ENCODE data around the gene VPS13D. TPM values are rescaled to one million over a fixed set of nuclear protein-coding genes. Genes with fewer than 3 reads are reported as not detected.

VPS13D gene
- total RNA-seq, 4 donors from 2014 or later = 60.9 to 91.6 (median 71.6) TPM

DNA sequence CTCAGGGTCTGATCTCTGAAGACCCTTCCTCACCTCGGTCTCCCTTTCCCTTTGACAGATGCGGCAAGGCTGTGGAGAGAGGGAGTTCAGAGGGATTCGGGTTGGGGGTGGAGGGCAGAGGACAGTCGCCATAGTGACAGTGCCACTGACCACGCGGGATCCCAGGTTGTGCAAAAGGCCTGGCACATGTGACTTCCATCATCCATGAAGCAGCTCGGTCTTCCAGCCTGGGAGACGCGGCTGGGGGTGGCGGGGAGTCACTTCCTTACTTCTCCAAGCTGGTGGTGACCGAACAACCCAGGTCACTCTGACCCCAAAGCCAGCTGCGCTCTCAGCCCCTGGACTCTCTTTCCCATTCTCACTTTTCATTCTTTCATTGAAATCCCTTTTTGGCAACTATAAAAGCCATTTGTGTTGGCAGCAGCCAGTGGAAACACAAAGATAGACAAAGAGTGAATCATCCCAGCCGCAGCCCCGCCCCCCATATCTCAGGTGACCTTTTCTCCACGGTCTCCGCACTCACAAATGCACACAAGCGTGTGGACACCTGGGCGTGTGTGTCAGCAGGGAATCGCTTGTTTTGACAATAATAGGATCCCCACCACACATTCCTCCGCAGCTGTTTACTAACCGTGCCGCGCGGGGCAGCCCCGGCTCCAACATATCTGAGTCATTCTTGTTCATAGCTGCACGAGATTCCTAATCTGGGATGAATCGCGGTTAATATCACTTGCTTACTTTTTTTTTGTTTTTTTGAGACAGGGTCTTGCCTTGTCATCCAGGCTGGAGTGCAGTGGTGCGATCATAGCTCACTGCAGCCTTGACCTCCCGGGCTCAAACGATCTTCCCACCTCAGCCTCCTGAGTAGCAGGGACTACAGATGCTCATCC is 319.9 kb downstream of the VPS13D start:
- no peaks in the 10 kb centered on the region for H3K9me3 ChIP-seq
- peaks cover 49 to 54% of the 10 kb centered on the region in 2 donors for H3K4me1 ChIP-seq
- no peaks in the 10 kb centered on the region for H3K27me3 ChIP-seq
- DNase-seq (peak; percentile 89 to 91), ATAC-seq (peak; percentile 68 to 81)
- peak overlapping the region; percentile 76 to 88 (median 86) for H3K27ac ChIP-seq
- no peaks in the 10 kb centered on the region for H3K36me3 ChIP-seq
- TF ChIP-seq CTCF (IDR thresholded peaks at IDR 0.05 in 4 of 5, conservative IDR thresholded peaks at IDR 0.05 in 1 of 5) (no peak), POLR2A (IDR thresholded peaks at IDR 0.05) (peak in 1 of 2 donors; percentile 26)
- peak overlapping the region; percentile 8 to 38 (median 20) for H3K4me3 ChIP-seq
- intact Hi-C loops (cut with DNase I; ENCODE audit: low total_unique reads) = no loop called here
- in situ Hi-C loops (cut with MboI; ENCODE audit: low sequenced_read_pairs in 4 of 4) = loop anchor here in 1 of 4 donors (10.0 kb wide), 1 partner anchor 45 kb away; no protein-coding TSS in a partner anchor

DNA sequence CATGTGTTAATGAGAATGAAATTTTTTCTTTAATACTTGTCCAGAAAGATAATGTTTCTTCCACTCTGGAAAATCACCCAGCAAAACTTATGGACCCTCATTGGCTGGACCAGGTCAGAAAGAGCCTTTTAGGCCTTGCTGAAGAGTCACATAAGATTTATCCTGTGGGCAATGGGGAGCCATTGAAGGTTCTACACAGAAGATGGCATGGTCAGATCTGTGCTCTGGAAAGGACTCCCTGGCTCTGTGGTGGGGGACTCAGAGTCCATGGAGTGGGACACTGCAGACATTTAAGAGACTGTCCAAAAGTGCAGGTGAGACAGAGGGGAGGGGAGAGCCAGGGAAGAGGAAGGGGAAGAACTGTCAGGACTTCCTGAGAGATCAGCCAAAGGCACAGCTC is 321.8 kb downstream of the VPS13D start:
- H3K27me3 ChIP-seq = no peaks in the 10 kb centered on the region
- no peaks in the 10 kb centered on the region for H3K9me3 ChIP-seq
- H3K4me1 ChIP-seq = peaks cover 51 to 60% of the 10 kb centered on the region in 2 donors
- in situ Hi-C loops (cut with MboI; ENCODE audit: low sequenced_read_pairs in 4 of 4) = no loop called here
- TF ChIP-seq POLR2A (IDR thresholded peaks at IDR 0.05) (no peak), CTCF (IDR thresholded peaks at IDR 0.05 in 4 of 5, conservative IDR thresholded peaks at IDR 0.05 in 1 of 5) (no peak)
- no peaks in the 10 kb centered on the region for H3K36me3 ChIP-seq
- DNase-seq (no peak), ATAC-seq (no peak)
- intact Hi-C loops (cut with DNase I; ENCODE audit: low total_unique reads) = no loop called here
- no peak overlapping the region for H3K4me3 ChIP-seq
- H3K27ac ChIP-seq = peak overlapping the region; percentile 84 to 92 (median 90)

GRCh38 chr1:12552111-12552888 is 322.5 kb downstream of the VPS13D start:
- DNase-seq = no peak
- H3K4me1 ChIP-seq = peaks cover 49 to 61% of the 10 kb centered on the region in 2 donors
- no peak for ATAC-seq
- intact Hi-C loops (cut with DNase I; ENCODE audit: low total_unique reads) (no loop called here), in situ Hi-C loops (cut with MboI; ENCODE audit: low sequenced_read_pairs in 4 of 4) (no loop called here)
- peak overlapping the region; percentile 84 to 92 (median 90) for H3K27ac ChIP-seq
- H3K9me3 ChIP-seq = no peaks in the 10 kb centered on the region
- H3K27me3 ChIP-seq = no peaks in the 10 kb centered on the region
- no peak overlapping the region for H3K4me3 ChIP-seq
- TF ChIP-seq POLR2A (IDR thresholded peaks at IDR 0.05) = no peak
- no peak for TF ChIP-seq CTCF (IDR thresholded peaks at IDR 0.05 in 4 of 5, conservative IDR thresholded peaks at IDR 0.05 in 1 of 5)
- no peaks in the 10 kb centered on the region for H3K36me3 ChIP-seq

- TF ChIP-seq POLR2A (IDR thresholded peaks at IDR 0.05) (no peak), CTCF (IDR thresholded peaks at IDR 0.05 in 4 of 5, conservative IDR thresholded peaks at IDR 0.05 in 1 of 5) (no peak)
- H3K4me1 ChIP-seq = peaks cover 47 to 60% of the 10 kb centered on the region in 2 donors
- intact Hi-C loops (cut with DNase I; ENCODE audit: low total_unique reads) (no loop called here), in situ Hi-C loops (cut with MboI; ENCODE audit: low sequenced_read_pairs in 4 of 4) (no loop called here)
- H3K9me3 ChIP-seq = no peaks in the 10 kb centered on the region
- H3K27ac ChIP-seq = peak overlapping the region; percentile 84 to 92 (median 90)
- H3K4me3 ChIP-seq = no peak overlapping the region
- no peaks in the 10 kb centered on the region for H3K27me3 ChIP-seq
- ATAC-seq (peak in 1 of 2 donors; percentile 5), DNase-seq (peak in 1 of 2 donors; percentile 58)
- H3K36me3 ChIP-seq = no peaks in the 10 kb centered on the region
Measured at GRCh38 chr1:12552951-12553921, 323.4 kb downstream of the VPS13D start.
